HG03565 (cell line): ENCODE results near the gene PEX7.
"Not testable (repeated sequence)": the region's sequence is repeated elsewhere in the genome, so short reads cannot be mapped to it uniquely, and the experiment has no call there.

ENCODE experiments used
- ATAC-seq: cut with Tn5 transposase; IDR thresholded peaks from one replicate; pipeline ENCODE4 v1.9.1; 2021; ENCODE audit warnings: mild to moderate bottlenecking, moderate library complexity; ENCODE audit not compliant: unreplicated experiment

Gene PEX7

DNA sequence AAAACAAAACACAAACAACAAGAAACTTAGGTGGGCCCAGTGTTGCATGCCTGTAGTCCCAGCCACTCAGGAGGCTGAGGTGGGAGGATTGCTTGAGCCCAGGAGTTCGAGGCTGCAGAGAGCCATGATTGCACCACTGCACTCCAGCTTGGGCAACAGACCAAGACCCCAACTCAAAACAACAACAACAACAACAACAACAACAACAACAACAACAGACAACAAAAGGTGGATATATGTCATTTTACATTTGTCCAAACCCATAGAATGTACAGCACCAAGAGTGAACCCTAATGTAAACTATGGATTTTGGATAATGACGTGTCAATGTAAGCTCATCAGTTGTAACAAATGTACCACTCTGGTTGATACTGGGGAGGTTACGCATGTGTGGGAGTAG, 127.6 kb downstream of the PEX7 start:
- not testable (repeated sequence) for ATAC-seq

GRCh38 chr6:136950436-136951126, 128.2 kb downstream of the PEX7 start:
- no peak for ATAC-seq

DNA sequence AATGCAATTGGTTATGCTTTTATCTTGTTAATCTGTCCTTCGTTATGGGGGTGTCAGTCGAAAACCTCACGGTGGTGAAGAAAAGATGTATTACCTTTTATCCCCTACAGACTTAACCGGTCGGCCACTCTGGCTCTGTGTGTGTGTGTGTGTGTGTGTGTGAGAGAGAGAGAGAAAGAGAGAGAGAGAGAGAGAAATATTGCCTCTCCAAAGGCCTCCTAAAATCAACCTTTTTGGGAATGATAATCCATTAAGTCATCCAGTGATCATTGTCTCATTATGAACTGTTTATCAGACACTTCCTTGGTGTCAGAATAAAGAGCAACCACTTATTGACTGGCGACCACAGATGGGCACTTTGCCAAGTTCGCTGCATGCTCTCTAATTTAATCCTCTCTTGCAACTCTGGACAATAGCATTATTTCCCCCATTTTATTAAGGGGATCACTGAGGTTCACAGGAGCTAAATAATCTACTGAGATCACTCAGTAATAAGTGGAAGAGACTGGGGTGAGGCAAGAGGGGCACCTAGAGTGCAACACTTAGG, 130.4 kb downstream of the PEX7 start:
- ATAC-seq: no peak

DNA sequence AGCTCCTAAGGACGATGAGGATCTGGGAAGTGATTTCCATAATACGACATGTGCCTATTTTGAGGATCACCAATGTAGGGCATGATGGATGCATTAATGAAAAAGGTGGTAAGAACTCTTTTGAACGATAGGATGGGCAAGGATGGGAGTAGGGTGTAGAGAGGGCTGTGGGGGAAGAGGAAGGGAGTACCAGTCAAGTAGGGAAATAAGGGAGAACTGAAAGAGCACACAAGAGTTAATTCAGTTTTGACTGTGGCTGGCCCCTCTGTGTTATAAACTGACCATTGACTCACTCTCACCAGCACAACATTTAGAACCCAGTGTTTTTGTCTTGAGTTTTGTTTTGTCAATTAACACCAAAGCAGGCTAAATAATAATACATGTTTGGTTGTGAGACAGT, 132.7 kb downstream of the PEX7 start:
- ATAC-seq: no peak

- no peak for ATAC-seq
These were observed 134.5 kb downstream of the PEX7 start for GRCh38 chr6:136956590-136957544.

DNA sequence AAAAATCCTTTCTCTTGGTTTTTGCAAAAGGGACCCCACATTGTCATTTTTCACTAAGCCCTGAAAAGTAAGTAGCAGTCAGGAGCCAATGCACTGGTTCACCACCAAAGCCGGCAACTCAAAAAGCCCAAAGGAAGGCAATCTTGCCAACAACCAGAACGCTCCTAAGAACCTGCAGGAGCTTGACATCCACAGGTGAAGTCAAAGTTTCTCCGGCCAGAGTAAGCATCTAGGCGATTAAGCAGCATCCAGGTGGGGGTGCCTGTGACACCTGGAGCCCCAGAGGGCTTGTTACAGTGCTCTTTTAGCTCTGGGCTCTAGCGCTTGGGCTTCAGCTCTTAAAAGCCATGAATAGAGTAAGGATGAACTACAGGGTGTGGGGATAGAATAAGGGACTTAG, 135.8 kb downstream of the PEX7 start:
- ATAC-seq: no peak

DNA sequence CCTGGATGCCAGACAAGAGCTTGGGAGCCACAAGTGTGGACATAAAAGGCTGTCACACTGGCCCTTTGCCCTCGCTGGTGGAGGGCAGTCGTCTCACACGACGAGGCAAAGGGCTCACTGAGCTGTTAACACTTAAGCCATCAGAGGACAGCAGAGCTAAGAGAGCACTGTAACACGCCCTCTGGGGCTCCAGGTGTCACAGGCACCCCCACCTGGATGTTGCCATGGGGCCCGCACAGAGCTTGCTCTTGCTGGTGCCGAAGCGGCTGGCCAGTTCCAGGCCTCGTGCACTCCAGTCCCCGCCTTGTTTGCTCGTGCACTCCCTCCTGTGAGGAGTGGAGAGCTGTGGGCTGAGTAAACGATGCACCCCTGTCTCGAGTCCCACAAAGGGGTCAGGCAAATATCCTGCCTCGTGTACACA, 137.1 kb downstream of the PEX7 start:
- ATAC-seq: no peak

DNA sequence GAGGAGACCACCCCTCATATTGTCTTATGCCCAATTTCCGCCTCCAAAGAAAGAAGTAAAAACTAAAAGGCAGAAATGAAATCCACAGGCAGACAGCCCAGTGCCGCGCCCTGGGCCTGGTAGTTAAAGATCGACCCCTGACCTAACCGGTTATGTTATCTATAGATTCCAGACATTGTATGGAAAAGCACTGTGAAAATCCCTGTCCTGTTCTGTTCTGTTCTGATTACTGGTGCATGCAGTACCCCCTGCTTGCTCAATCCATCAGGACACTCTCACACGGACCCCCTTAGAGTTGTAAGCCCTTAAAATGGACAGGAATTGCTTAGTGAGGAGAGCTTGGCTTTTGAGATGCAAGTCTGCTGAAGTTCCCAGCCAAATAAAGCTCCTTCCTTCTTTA, 137.5 kb downstream of the PEX7 start:
- ATAC-seq: not testable (repeated sequence)

- ATAC-seq: no peak
These were observed 138.4 kb downstream of the PEX7 start for GRCh38 chr6:136960781-136961180.

- no peak for ATAC-seq
These were observed 139.5 kb downstream of the PEX7 start for GRCh38 chr6:136961848-136962247.

GRCh38 chr6:136962661-136963060, 140.3 kb downstream of the PEX7 start:
- no peak for ATAC-seq

DNA sequence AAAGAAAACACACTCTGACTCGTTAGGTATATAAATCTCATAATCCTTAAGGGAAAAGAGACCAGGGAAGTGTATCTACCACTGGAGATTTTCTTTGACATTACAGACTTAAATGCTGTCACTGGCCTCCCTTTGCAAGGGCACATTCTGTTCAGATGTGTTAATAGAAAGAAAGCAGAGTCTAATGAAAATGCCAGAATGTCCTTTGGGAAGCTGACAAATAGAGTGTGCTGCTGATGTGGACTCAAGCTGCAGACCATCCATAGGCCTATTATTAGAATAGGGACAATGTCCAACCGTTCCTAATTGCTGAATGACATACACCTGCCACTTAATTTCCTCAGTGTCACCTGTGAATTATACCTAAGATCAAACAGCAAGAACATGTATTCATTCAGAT, 140.9 kb downstream of the PEX7 start:
- ATAC-seq: no peak
